Adrenal gland (tissue), 5 donors: ENCODE results near the gene HMCES.

Experiments
- POLR2A ChIP-seq, 2 donors: fragments of 450-650 bp; IDR thresholded peaks; one replicate each; pipeline ENCODE4 v1.6.1; 2017; ENCODE audit warnings: antibody characterized with exemption in 2 of 2, mild to moderate bottlenecking in 2 of 2, moderate library complexity in 1 of 2
- TF ChIP-seq, protein P1 (sequence below), 6 experiments: fragments of 450-650 bp in 4 of 6; fragments of 200-600 bp in 2 of 6; sonication (generic) in 1 of 6; IDR thresholded peaks; 1 replicate in 5 of 6; 2 replicates in 1 of 6; pipeline versions ENCODE4 v1.5.1 to v1.8.0; 2016 to 2021; ENCODE audit warnings: antibody characterized with exemption in 6 of 6, mild to moderate bottlenecking in 2 of 6, moderate library complexity in 1 of 6
- donor health status: DM: no; HTN: no; CAD: no.

DNA sequence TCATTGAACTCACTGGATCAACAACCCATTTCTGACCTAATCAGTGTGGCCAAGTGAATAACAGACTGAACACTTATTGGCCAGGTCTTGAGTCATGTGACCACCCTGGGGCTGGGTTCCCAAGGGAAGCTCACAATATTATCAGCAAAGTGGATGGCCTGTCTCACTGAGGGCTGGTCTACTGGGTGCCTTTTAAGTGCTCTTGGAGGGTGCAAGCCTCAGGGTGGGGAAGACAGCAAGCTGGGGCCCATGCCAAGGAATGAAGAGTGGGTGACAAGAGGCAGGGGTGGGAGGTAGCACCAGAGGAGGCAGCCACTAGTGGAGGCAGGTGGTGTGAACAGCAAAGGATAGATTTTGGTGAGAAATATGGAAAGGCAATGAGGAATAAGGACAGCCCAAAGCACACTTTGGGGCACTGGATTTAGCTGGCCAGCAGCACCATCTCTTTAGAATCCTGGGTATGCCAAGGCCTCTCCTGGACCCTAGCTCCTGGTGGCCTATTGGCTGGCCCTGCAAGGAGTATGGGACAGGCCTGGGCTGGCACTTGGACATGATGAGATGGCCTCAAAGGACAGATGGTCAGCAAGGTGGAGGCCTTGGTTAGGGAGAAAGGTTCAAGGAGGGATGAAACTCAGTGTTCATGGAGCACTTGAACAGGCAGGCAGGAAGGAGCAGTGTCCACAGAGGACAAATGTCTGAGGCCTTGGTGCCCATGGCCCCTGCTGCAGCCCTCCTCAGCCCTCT, 34.2 kb downstream of the HMCES start:
- TF ChIP-seq, protein P1, sequence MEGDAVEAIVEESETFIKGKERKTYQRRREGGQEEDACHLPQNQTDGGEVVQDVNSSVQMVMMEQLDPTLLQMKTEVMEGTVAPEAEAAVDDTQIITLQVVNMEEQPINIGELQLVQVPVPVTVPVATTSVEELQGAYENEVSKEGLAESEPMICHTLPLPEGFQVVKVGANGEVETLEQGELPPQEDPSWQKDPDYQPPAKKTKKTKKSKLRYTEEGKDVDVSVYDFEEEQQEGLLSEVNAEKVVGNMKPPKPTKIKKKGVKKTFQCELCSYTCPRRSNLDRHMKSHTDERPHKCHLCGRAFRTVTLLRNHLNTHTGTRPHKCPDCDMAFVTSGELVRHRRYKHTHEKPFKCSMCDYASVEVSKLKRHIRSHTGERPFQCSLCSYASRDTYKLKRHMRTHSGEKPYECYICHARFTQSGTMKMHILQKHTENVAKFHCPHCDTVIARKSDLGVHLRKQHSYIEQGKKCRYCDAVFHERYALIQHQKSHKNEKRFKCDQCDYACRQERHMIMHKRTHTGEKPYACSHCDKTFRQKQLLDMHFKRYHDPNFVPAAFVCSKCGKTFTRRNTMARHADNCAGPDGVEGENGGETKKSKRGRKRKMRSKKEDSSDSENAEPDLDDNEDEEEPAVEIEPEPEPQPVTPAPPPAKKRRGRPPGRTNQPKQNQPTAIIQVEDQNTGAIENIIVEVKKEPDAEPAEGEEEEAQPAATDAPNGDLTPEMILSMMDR (IDR thresholded peaks at IDR 0.05), result no peak
- TF ChIP-seq POLR2A (IDR thresholded peaks at IDR 0.05), result no peak
